BLaER1 treated with 17β-estradiol and CSF1 and Interleukin-3, amounts not matched to agents 10 nM and 100 nM (cell line): Measurements from ENCODE around the gene MPO.

Source experiments
- H3K27ac ChIP-seq, 11 experiments: shearing (Covaris generic); formaldehyde crosslinking; 2 replicates each; pipeline ENCODE4 v1.8.1; 2022
- H3K27me3 ChIP-seq, 11 experiments: shearing (Covaris generic); formaldehyde crosslinking; 2 replicates each; pipeline ENCODE4 v1.8.1; 2022
- H3K36me3 ChIP-seq, 11 experiments: shearing (Covaris generic); formaldehyde crosslinking; 2 replicates each; pipeline ENCODE4 v1.8.1; 2022
- H3K4me1 ChIP-seq, 10 experiments: shearing (Covaris generic); formaldehyde crosslinking; 2 replicates each; pipeline ENCODE4 v1.8.1; 2022
- H3K4me2 ChIP-seq, 11 experiments: shearing (Covaris generic); formaldehyde crosslinking; 2 replicates each; pipeline ENCODE4 v1.8.1; 2022
- H3K4me3 ChIP-seq, 10 experiments: shearing (Covaris generic); formaldehyde crosslinking; 2 replicates each; pipeline ENCODE4 v1.8.1; 2022
- H3K9ac ChIP-seq, 11 experiments: shearing (Covaris generic); formaldehyde crosslinking; 2 replicates each; pipeline ENCODE4 v1.8.1; 2022
- H3K9me3 ChIP-seq, 11 experiments: shearing (Covaris generic); formaldehyde crosslinking; replicated peaks in 1 of 11; 2 replicates each; pipeline ENCODE4 v1.8.1; 2022
- H4K20me1 ChIP-seq, 11 experiments: shearing (Covaris generic); formaldehyde crosslinking; 2 replicates each; pipeline ENCODE4 v1.8.1; 2022
- Cebpa-rat ChIP-seq, 11 experiments: shearing (Covaris generic); IDR thresholded peaks; 2 replicates each; pipeline ENCODE4 v1.8.1; 2022

The MPO gene

GRCh38 chr17:58280480-58281217 is at the start of gene MPO:
MPO (minus strand) TSS chr17:58280935; CDS start chr17:58280758, 177 bp downstream.
- Histone ChIP-seq H4K20me1 (no peaks in the 10 kb centered on the region), H3K27me3 (no peaks in the 10 kb centered on the region), H3K4me3 (0 out of 20 replicates have a peak within 1 kb of the TSS, but pooled peaks of 1 of the 10 experiments have one; percentile 2), H3K9ac (peak within 1 kb of the TSS in 8 of 11 experiments; percentile 56 to 79 (median 69); a peak in 15 of 22 replicates), H3K9me3 (peaks cover 0 to 18% (median 0%) of the 10 kb centered on the region in 11 experiments; a peak in 7 of 22 replicates), H3K36me3 (0 out of 22 replicates have a peak, but pooled peaks cover 0 to 3% (median 0%) of the 10 kb centered on the region in 11 experiments), H3K27ac (peak within 1 kb of the TSS in 9 of 11 experiments; percentile 57 to 97 (median 90); a peak in 18 of 22 replicates), H3K4me1 (peaks cover 25 to 86% (median 83%) of the 10 kb centered on the region in 10 experiments), H3K4me2 (peak within 1 kb of the TSS in 9 of 11 experiments; percentile 32 to 87 (median 72); a peak in 18 of 22 replicates)
- TF ChIP-seq Cebpa-rat (IDR thresholded peaks at IDR 0.05): no peak

DNA sequence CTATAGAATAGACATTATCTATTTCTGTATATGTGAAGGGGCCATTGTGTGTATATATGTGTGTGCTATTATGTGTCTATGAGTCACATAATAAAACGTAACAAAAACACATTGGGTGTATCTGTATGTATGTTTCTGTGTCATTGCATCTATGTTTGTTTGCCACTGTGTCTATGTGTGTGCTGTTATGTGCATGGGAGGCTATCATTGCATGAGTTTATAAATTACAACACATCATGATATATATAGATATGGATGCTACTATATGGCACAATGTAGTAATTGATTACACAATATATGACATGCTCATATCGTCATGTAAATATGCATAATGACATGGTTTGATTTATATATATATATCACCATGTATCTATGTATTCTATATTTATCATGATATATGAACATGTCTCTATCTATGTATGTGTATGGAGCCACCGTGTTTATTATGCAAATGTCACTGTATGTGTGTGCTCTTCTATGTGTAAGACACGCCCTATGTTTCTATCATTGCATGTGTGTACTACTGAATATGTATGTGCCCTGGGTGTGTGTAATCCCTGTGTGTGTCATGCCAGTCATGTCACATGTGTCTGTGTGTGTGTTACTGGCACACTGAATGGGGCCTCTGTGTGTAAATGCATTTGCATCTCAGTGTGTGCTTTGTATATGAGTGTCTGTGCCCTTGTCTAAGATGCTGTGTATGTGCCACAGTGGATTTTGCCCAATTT is 49.2 kb upstream of the MPO start:
- Histone ChIP-seq H3K4me3 (peak overlapping the region; percentile 86 to 100 (median 99)), H3K27ac (peak overlapping the region; percentile 94 to 100 (median 99); a peak in 21 of 22 replicates), H3K9ac (peak overlapping the region; percentile 93 to 100 (median 98)), H3K27me3 (peaks cover 0 to 11% (median 0%) of the 10 kb centered on the region in 11 experiments; a peak in 9 of 22 replicates), H3K4me1 (peaks cover 60 to 73% (median 68%) of the 10 kb centered on the region in 10 experiments), H3K4me2 (peak overlapping the region; percentile 95 to 100 (median 98)), H3K9me3 (peaks cover 0 to 11% (median 7%) of the 10 kb centered on the region in 11 experiments; a peak in 10 of 22 replicates), H3K36me3 (peaks cover 12 to 25% (median 21%) of the 10 kb centered on the region in 11 experiments), H4K20me1 (peaks cover 48 to 74% (median 62%) of the 10 kb centered on the region in 11 experiments)
- peak in 1 of 11 experiments; percentile 44; a peak in 1 of 22 replicates for TF ChIP-seq Cebpa-rat (IDR thresholded peaks at IDR 0.05)

GRCh38 chr17:58329035-58329809 is 48.5 kb upstream of the MPO start:
- Histone ChIP-seq H3K4me3 (peak overlapping the region; percentile 86 to 100 (median 99)), H3K36me3 (peaks cover 12 to 25% (median 21%) of the 10 kb centered on the region in 11 experiments)

GRCh38 chr17:58328195-58329034 is 47.7 kb upstream of the MPO start, which contains the start of gene TSPOAP1:
TSPOAP1 (minus strand) TSS chr17:58328795; CDS start chr17:58327920, 875 bp downstream.
- H3K4me2 ChIP-seq: peak within 1 kb of the TSS; percentile 95 to 100 (median 98)
- H3K9ac ChIP-seq: peak within 1 kb of the TSS; percentile 60 to 100 (median 97)
- H3K27ac ChIP-seq: peak within 1 kb of the TSS; percentile 40 to 100 (median 99); a peak in 21 of 22 replicates
- H4K20me1 ChIP-seq: peaks cover 48 to 89% (median 62%) of the 10 kb centered on the region in 11 experiments
- H3K4me3 ChIP-seq: peak within 1 kb of the TSS; percentile 86 to 100 (median 99)
- H3K4me1 ChIP-seq: peaks cover 53 to 73% (median 68%) of the 10 kb centered on the region in 10 experiments
- H3K9me3 ChIP-seq: peaks cover 0 to 11% (median 7%) of the 10 kb centered on the region in 11 experiments; a peak in 10 of 22 replicates
- TF ChIP-seq Cebpa-rat (IDR thresholded peaks at IDR 0.05): peak in 2 of 11 experiments; percentile 11 to 50; a peak in 3 of 22 replicates
- H3K36me3 ChIP-seq: peaks cover 12 to 29% (median 23%) of the 10 kb centered on the region in 11 experiments
- H3K27me3 ChIP-seq: peaks cover 0 to 23% (median 11%) of the 10 kb centered on the region in 11 experiments; a peak in 10 of 22 replicates

More at GRCh38 chr17:58329035-58329809, 48.5 kb upstream of the MPO start:
- H3K4me1 ChIP-seq: peaks cover 60 to 73% (median 68%) of the 10 kb centered on the region in 10 experiments
- peak overlapping the region; percentile 95 to 100 (median 98) for H3K4me2 ChIP-seq
- TF ChIP-seq Cebpa-rat (IDR thresholded peaks at IDR 0.05): no peak
- H3K9me3 ChIP-seq: peaks cover 0 to 11% (median 7%) of the 10 kb centered on the region in 11 experiments; a peak in 10 of 22 replicates
- peaks cover 0 to 19% (median 7%) of the 10 kb centered on the region in 11 experiments; a peak in 10 of 22 replicates for H3K27me3 ChIP-seq
- H3K27ac ChIP-seq: peak overlapping the region; percentile 40 to 100 (median 99); a peak in 21 of 22 replicates
- H3K9ac ChIP-seq: peak overlapping the region; percentile 60 to 100 (median 97)
- peaks cover 48 to 81% (median 62%) of the 10 kb centered on the region in 11 experiments for H4K20me1 ChIP-seq

GRCh38 chr17:58327363-58328194 is 46.8 kb upstream of the MPO start:
- H3K4me1 ChIP-seq: peaks cover 51 to 73% (median 68%) of the 10 kb centered on the region in 10 experiments
- H4K20me1 ChIP-seq: peaks cover 48 to 95% (median 62%) of the 10 kb centered on the region in 11 experiments
- peaks cover 0 to 11% (median 7%) of the 10 kb centered on the region in 11 experiments; a peak in 10 of 22 replicates for H3K9me3 ChIP-seq
- peak overlapping the region in 9 of 11 experiments; percentile 94 to 100 (median 99); a peak in 18 of 22 replicates for H3K27ac ChIP-seq
- peak overlapping the region in 8 of 10 experiments; percentile 26 to 99 (median 98); a peak in 16 of 20 replicates for H3K4me3 ChIP-seq
- peaks cover 12 to 37% (median 26%) of the 10 kb centered on the region in 11 experiments for H3K36me3 ChIP-seq
- peaks cover 0 to 23% (median 11%) of the 10 kb centered on the region in 11 experiments; a peak in 10 of 22 replicates for H3K27me3 ChIP-seq
- TF ChIP-seq Cebpa-rat (IDR thresholded peaks at IDR 0.05): no peak
- H3K9ac ChIP-seq: peak overlapping the region in 10 of 11 experiments; percentile 23 to 100 (median 98); a peak in 20 of 22 replicates
- H3K4me2 ChIP-seq: peak overlapping the region; percentile 95 to 100 (median 98)
